ENCODE measurements around the gene DOK1.

Gene DOK1

GRCh38 chr2:74576211-74576862 lies 21.8 kb downstream of the DOK1 start:
- DNase-seq (no peak), ATAC-seq (replicated peaks) (no peak)
- Mint-ChIP-seq H3K4me1 (peaks cover 33 to 40% of the 10 kb centered on the region in 2 donors), H3K27ac (peak overlapping the region; percentile 65), H3K36me3 (no peaks in the 10 kb centered on the region), H3K27me3 (peaks cover 7% of the 10 kb centered on the region in 2 donors), H3K9me3 (no peaks in the 10 kb centered on the region), H3K4me3 (no peak overlapping the region)

DNA sequence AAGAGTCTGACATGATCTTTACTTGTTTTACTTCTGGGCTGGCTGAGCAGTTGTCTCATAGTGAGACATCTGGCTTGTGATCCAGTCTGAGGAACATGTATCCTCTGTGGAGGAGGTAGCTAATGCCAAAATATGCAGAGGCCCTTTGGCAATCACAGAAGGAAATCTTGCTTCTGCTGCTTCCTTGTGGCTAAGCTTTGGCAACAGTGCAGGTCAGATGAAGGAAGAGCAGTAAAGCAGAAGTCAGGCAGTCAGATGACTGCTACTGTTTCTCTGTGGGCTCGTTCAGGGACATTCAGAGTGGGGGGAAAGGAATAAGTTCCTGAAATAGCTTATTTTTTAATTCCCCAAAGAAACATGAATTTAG lies 22.3 kb downstream of the DOK1 start:
- ATAC-seq (replicated peaks), result peak; percentile 57 to 60
- peak overlapping the region; percentile 65 for H3K27ac Mint-ChIP-seq
- H3K4me3 Mint-ChIP-seq, result no peak overlapping the region
- DNase-seq, result no peak
- H3K27me3 Mint-ChIP-seq, result peaks cover 7 to 9% of the 10 kb centered on the region in 2 donors
- H3K4me1 Mint-ChIP-seq, result peaks cover 33 to 40% of the 10 kb centered on the region in 2 donors
- no peaks in the 10 kb centered on the region for H3K9me3 Mint-ChIP-seq
- H3K36me3 Mint-ChIP-seq, result no peaks in the 10 kb centered on the region

DNA sequence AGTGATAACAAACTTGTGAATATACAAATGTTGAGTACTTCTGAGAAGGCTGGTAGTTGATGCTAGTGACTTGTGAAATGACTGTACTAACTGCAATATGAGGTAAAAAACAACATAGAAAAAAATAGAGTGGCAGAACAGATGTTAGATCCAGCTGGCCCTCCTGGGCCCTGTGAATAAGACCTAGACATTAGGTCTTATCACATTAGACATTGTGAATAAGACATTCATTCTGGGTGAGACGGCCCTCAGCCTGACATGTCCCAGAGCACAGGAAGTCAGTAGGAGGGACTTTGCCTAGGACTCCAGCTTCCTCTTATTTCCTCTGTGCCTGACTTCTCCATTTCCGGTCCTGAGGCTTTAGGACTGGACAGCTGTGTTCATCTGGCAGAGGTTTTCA lies 22.9 kb downstream of the DOK1 start:
- peak overlapping the region in 1 of 2 donors; percentile 28 for H3K4me3 Mint-ChIP-seq
- H3K36me3 Mint-ChIP-seq, result no peaks in the 10 kb centered on the region
- peak; percentile 55 to 68 for ATAC-seq (replicated peaks)
- peaks cover 7 to 9% of the 10 kb centered on the region in 2 donors for H3K27me3 Mint-ChIP-seq
- H3K9me3 Mint-ChIP-seq, result no peaks in the 10 kb centered on the region
- DNase-seq, result no peak
- peak overlapping the region; percentile 68 for H3K27ac Mint-ChIP-seq
- H3K4me1 Mint-ChIP-seq, result peaks cover 32 to 40% of the 10 kb centered on the region in 2 donors

DNA sequence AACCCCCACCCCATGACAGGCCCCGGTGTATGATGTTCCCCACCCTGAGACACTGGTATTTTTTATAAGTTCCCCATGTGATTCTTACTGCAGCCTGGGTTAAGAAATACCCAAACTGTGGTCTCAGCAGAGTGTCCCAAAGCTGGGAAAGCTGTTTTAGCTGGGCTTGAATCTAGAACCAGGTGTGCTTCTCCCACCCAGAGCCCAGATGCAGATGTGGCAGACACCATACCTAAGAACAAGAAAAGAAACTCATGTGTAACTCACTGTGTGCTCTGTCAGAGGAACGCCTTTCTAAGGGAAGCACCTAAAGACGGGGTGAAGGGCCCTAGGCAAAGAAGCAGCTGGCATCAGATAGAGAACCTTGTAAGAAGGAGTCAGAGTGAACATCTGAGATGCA lies 23.9 kb downstream of the DOK1 start:
- no peak for ATAC-seq (replicated peaks)
- Mint-ChIP-seq H3K27me3 (peaks cover 7 to 9% of the 10 kb centered on the region in 2 donors), H3K36me3 (no peaks in the 10 kb centered on the region), H3K4me1 (peaks cover 35 to 42% of the 10 kb centered on the region in 2 donors), H3K4me3 (no peak overlapping the region), H3K27ac (no peak overlapping the region), H3K9me3 (no peaks in the 10 kb centered on the region)
- DNase-seq, result no peak

- no peaks in the 10 kb centered on the region for H3K36me3 Mint-ChIP-seq
- DNase-seq (no peak), ATAC-seq (replicated peaks) (no peak)
- no peak overlapping the region for H3K4me3 Mint-ChIP-seq
- H3K27ac Mint-ChIP-seq, result no peak overlapping the region
- peaks cover 28 to 46% of the 10 kb centered on the region in 2 donors for H3K4me1 Mint-ChIP-seq
- peaks cover 7 to 9% of the 10 kb centered on the region in 2 donors for H3K27me3 Mint-ChIP-seq
- no peaks in the 10 kb centered on the region for H3K9me3 Mint-ChIP-seq
Observed at GRCh38 chr2:74581463-74581862, 26.9 kb downstream of the DOK1 start.

GRCh38 chr2:74582184-74582583 lies 27.7 kb downstream of the DOK1 start:
- Mint-ChIP-seq H3K4me1 (peaks cover 22 to 38% of the 10 kb centered on the region in 2 donors), H3K27ac (no peak overlapping the region), H3K36me3 (no peaks in the 10 kb centered on the region), H3K4me3 (no peak overlapping the region), H3K27me3 (peaks cover 7 to 9% of the 10 kb centered on the region in 2 donors), H3K9me3 (no peaks in the 10 kb centered on the region)
- no peak for ATAC-seq (replicated peaks)
- no peak for DNase-seq

DNA sequence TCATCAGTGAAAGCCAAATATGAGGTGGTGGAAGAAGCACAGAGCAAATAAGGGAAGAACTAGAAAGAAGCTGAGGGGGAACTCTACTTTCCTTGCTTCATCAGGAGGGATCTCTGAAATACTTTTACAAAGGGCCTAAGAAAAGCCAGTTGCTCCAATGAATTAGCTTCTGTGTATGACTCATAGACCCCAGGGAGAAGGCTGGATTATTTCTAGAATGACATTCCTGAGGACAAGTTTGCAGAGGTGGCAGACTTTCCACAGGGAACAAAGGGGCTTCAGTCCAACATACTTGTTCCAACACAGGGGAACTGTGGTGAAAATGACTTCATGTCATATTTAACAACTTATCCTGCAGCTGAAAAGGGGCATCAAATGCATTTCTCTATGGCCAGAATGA lies 29.0 kb downstream of the DOK1 start:
- no peak overlapping the region for H3K4me3 Mint-ChIP-seq

DNA sequence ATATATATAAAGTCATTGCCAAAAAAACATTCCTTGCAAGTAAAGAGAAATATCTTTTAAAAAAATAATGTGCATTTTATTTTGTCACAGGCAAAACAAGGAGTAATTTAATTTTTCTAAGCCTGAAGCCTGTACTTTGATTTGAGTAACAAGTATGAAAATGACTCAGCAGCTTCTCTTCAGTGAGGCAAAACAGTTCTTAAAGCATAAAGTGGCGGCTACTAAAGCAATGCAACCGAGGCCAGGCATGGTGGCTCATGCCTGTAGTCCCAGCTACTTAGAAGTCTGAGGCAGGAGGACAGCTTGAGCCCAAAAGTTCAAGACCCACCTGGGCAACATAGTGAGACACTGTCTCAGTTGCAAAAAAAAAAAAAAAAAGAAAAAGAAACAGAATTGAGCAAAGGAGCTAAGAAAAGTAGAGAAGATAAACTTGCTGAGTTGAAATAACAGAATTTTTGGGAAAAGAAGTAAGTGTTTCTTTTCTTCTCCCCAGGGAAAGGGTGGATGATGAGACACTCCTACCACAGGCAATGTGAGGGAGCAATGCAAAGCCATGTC lies 29.6 kb downstream of the DOK1 start:
- ATAC-seq (replicated peaks), result peak; percentile 43 to 59
- peak overlapping the region; percentile 59 for H3K27ac Mint-ChIP-seq
- H3K36me3 Mint-ChIP-seq, result no peaks in the 10 kb centered on the region
- peaks cover 19 to 35% of the 10 kb centered on the region in 2 donors for H3K4me1 Mint-ChIP-seq
- H3K4me3 Mint-ChIP-seq, result peak overlapping the region; percentile 36 to 49
- peaks cover 12 to 15% of the 10 kb centered on the region in 2 donors for H3K27me3 Mint-ChIP-seq
- H3K9me3 Mint-ChIP-seq, result no peaks in the 10 kb centered on the region
- no peak for DNase-seq

More for the DNA sequence above, 29.0 kb downstream of the DOK1 start:
- DNase-seq (no peak), ATAC-seq (replicated peaks) (no peak)
- Mint-ChIP-seq H3K36me3 (no peaks in the 10 kb centered on the region), H3K4me1 (peaks cover 19 to 35% of the 10 kb centered on the region in 2 donors), H3K27ac (peak overlapping the region; percentile 39), H3K9me3 (no peaks in the 10 kb centered on the region), H3K27me3 (peaks cover 7 to 9% of the 10 kb centered on the region in 2 donors)

- Mint-ChIP-seq H3K4me1 (peaks cover 19 to 35% of the 10 kb centered on the region in 2 donors), H3K4me3 (peak overlapping the region; percentile 57 to 58), H3K9me3 (no peaks in the 10 kb centered on the region), H3K27ac (peak overlapping the region; percentile 27), H3K27me3 (peaks cover 10 to 11% of the 10 kb centered on the region in 2 donors), H3K36me3 (no peaks in the 10 kb centered on the region)
- DNase-seq (no peak), ATAC-seq (replicated peaks) (peak; percentile 65 to 74)
Observed at GRCh38 chr2:74585406-74586185, 31.1 kb downstream of the DOK1 start.

DNA sequence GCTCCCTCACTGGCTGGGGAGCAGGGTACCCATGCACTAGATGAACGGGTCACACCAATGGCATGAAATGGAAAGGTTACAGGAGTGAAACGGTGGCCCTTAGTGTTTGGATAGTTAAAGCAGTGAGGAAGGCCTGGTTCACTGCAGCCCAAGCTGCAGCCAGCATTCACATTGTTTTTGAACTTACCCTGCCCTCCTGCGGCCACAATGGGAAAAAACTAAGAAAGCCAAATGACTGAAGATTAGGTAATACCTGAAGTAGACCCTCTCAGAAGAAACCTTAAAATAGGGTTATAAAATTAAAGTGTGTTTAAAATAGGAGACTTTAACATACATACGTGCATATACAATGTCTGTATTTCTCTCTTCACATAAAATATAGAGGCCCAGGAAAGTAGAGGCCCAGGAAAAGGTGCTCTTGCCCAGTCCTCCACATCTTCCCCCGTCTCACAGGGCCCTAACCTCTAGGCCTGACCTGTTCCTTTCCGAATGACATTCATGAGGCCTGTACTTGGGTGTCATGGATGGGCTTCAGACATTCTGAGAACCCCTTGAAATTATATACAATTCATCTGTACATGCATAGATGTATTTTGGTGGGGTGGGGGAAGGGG lies 33.3 kb downstream of the DOK1 start:
- Mint-ChIP-seq H3K4me1 (peaks cover 19 to 35% of the 10 kb centered on the region in 2 donors), H3K36me3 (no peaks in the 10 kb centered on the region), H3K4me3 (no peak overlapping the region), H3K27me3 (peaks cover 12 to 19% of the 10 kb centered on the region in 2 donors), H3K27ac (no peak overlapping the region), H3K9me3 (no peaks in the 10 kb centered on the region)
- DNase-seq, result peak; percentile 60
- peak; percentile 83 to 84 for ATAC-seq (replicated peaks)

- DNase-seq (no peak), ATAC-seq (replicated peaks) (no peak)
- Mint-ChIP-seq H3K4me3 (no peak overlapping the region), H3K27ac (no peak overlapping the region), H3K36me3 (no peaks in the 10 kb centered on the region), H3K27me3 (peaks cover 19 to 26% of the 10 kb centered on the region in 2 donors), H3K4me1 (peaks cover 16 to 29% of the 10 kb centered on the region in 2 donors), H3K9me3 (no peaks in the 10 kb centered on the region)
Observed at GRCh38 chr2:74588664-74589063, 34.1 kb downstream of the DOK1 start.

GRCh38 chr2:74593826-74594772 lies 39.6 kb downstream of the DOK1 start:
- DNase-seq (no peak), ATAC-seq (replicated peaks) (no peak)
- Mint-ChIP-seq H3K4me1 (no peaks in the 10 kb centered on the region), H3K27me3 (peaks cover 31 to 43% of the 10 kb centered on the region in 2 donors), H3K4me3 (no peak overlapping the region), H3K36me3 (no peaks in the 10 kb centered on the region), H3K9me3 (no peaks in the 10 kb centered on the region), H3K27ac (no peak overlapping the region)

- no peak overlapping the region for H3K4me3 Mint-ChIP-seq
- no peaks in the 10 kb centered on the region for H3K9me3 Mint-ChIP-seq
- H3K27ac Mint-ChIP-seq, result no peak overlapping the region
- peaks cover 26 to 31% of the 10 kb centered on the region in 2 donors for H3K27me3 Mint-ChIP-seq
- ATAC-seq (replicated peaks) (no peak), DNase-seq (no peak)
- H3K4me1 Mint-ChIP-seq, result peaks cover 0 to 6% of the 10 kb centered on the region in 2 donors
- H3K36me3 Mint-ChIP-seq, result no peaks in the 10 kb centered on the region
Observed at GRCh38 chr2:74596584-74596983, 42.1 kb downstream of the DOK1 start.

Data from stimulated activated naive B cell treated with anti-CD40 and anti-IgM and Interleukin-4, amounts not matched to agents 10 μg/mL and 1 μg/mL and 100 μg/mL, for 72 hours (primary cell).